ENCODE results near the gene ZNF462.

ZNF462 gene

DNA sequence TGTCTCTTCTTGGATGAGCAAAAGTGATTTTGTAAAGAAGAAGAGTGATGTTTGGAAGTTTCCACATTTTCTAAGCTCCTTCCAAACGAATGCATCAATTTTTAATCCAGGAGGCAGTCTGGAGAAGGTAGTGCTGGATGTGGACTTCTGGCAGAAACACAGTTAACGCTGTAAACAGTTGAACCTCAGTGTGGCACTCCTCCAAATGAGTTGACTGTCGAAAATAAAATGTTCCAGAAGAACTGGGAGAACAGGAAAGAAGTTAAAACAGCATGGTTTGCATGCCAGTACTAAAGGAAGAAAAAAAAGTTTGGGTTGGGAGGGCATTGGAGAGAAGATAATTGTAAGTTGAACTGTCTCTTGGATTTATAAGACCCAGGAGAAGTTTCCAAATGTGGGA, 6.5 kb downstream of the ZNF462 start:
- no peak for DNase-seq

DNA sequence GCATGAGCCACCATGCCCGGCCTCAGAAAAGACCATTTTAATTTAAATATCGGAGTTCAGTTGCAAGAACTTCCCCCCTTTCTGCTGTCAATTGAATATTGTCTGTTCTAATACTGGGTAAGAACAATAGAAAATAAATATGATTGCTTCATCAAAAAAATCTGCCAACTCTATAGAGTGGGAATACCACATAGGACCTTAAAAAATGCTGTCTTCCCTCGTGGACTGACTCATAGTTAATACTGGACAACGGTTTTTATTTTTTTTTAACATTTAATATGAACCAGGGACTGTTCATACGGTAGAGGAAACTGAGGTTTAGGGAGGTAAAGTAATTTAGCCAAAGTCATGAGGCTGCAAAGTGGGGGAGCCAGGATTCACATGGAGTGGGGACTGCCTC, 9.7 kb downstream of the ZNF462 start:
- no peak for DNase-seq
- TF ChIP-seq POLR2A (IDR thresholded peaks at IDR 0.05; ENCODE audit: low read length), result no peak
- no peak for TF ChIP-seq GATA1 (IDR thresholded peaks at IDR 0.05; ENCODE audit: low read depth, low read length)

More for the DNA sequence above, 6.5 kb downstream of the ZNF462 start:
- no peak for TF ChIP-seq GATA1 (IDR thresholded peaks at IDR 0.05; ENCODE audit: low read depth, low read length)
- TF ChIP-seq POLR2A (IDR thresholded peaks at IDR 0.05; ENCODE audit: low read length), result no peak

DNA sequence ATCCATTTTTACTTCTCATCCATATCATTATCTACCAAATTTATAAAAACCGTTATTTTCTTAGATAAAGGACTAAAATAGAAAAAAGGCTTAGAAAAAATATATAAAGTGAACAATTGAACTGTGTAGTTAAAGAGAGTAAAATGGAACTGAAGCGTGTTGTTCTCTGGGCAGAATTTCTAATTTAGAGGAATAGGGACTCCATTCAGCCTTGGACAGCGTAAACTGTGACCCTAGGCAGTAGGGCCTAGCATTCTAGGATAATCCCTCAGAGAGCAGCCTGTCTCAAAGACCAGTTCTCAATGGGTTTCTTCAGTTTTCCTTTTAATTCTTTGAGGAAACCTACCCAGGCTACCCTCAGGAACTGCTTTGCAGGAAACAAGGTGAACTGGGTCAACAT, 11.1 kb downstream of the ZNF462 start:
- TF ChIP-seq GATA1 (IDR thresholded peaks at IDR 0.05; ENCODE audit: low read depth, low read length) (no peak), POLR2A (IDR thresholded peaks at IDR 0.05; ENCODE audit: low read length) (no peak)
- no peak for DNase-seq

DNA sequence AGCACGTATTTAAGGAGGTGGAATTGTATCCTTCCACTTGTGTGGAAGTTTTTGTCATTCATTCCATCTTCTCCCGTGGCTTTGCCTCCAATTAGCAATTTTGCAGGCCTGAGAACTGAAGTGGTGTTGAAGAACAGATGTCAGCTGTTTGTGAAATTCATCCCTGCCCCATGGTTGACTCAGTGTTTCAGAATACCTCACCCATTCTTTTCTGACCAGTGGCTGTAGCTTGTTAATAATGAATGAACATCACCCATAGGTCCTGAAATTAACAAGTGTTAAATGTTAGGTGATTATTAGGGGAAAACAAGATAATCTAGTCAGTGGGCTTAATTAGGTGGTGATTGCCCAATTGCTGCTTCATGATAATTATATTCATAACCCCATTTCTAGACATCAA, 11.7 kb downstream of the ZNF462 start:
- no peak for TF ChIP-seq POLR2A (IDR thresholded peaks at IDR 0.05; ENCODE audit: low read length)
- no peak for TF ChIP-seq GATA1 (IDR thresholded peaks at IDR 0.05; ENCODE audit: low read depth, low read length)
- DNase-seq, result no peak

DNA sequence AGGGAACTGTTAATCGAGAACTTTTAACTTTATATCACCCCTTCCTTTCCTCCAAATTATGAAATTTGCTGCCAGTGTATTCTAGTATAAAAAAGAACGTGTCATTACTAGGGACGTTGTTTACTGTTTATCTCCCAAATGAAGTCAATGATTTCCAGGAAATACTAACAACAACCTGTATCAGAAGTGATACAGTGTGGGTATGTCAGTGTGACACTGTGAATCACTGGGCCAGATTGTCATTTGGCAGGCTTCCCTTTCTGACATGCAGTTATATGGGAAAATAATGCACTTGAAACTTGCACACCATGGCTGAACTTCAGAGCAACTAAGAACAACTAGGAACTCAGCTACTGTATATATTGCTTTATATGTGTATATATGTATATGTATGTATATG, 12.6 kb downstream of the ZNF462 start:
- no peak for TF ChIP-seq POLR2A (IDR thresholded peaks at IDR 0.05; ENCODE audit: low read length)
- no peak for TF ChIP-seq GATA1 (IDR thresholded peaks at IDR 0.05; ENCODE audit: low read depth, low read length)
- no peak for DNase-seq

DNA sequence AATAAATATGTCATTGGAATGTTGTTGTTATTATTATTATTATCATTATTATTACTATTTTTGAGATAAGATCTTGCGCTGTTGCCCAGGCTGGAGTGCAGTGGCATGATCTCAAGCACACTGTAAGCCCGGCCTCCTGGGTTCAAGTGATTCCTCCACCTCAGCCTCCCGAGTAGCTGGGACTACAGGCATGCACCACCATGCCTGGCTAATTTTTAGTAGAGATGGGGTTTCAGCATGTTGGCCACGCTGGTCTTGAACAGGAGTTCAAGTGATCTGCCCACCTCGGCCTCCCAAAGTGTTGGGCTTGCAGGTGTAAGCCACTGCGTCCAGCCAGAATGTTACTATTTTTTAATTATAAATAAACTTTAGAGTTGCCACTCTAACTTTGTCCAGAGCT, 14.4 kb downstream of the ZNF462 start:
- DNase-seq, result no peak
- no peak for TF ChIP-seq POLR2A (IDR thresholded peaks at IDR 0.05; ENCODE audit: low read length)
- TF ChIP-seq GATA1 (IDR thresholded peaks at IDR 0.05; ENCODE audit: low read depth, low read length), result no peak

DNA sequence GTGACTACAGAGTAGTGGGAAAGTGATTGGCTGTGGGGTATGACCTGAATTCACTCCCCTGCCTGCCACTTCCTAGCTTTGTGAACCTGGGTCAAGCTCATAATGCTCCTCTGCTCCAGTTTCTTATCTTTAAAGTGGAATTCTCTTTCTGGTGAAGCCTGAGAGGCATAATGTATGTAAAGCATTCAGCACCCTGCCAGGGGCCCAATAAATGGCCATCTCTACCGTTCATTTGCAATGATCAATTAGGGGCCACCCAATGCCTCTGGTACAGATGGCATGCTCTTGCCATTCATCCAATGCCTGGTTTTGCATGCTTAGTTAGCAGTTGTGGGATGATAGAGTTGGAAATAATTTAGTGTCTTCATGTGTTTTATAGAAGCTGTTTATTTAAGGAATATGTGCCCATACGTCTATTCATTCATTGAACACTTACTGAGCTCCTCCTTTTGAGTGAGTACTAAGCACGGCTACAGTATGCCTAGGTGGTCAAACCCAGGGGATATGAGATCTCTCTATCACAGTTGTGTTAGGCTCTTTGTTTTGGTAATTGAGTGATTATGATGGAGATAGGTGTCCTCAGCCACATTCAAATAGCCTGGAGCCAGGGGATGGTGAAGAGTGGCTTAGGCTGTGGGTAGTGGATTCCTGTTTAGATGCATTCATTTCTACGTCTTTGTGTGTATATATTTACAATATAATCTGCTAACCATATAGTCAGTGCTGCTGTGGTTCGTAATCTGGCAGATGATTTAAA, 15.3 kb downstream of the ZNF462 start:
- DNase-seq, result no peak
- TF ChIP-seq POLR2A (IDR thresholded peaks at IDR 0.05; ENCODE audit: low read length), result no peak
- no peak for TF ChIP-seq GATA1 (IDR thresholded peaks at IDR 0.05; ENCODE audit: low read depth, low read length)

DNA sequence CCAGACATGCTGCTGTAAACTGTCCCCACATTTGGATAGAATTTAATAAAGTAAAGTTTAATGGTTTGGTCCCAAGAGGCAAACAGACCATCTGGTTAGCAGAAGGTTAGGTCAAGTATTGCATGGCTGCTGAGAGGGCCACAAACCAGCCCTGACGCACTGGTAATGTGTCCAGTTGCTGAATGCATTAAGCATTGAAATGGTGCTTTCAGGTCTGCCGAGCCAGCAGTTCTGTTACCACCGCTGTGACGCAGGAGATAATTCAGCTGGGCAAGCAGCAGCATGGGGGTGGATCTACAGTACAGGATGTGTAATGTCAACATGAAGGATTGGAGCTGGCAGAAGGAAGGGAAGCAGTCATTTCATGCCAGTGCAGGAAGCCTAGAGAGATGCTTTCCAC, 16.0 kb downstream of the ZNF462 start:
- no peak for TF ChIP-seq GATA1 (IDR thresholded peaks at IDR 0.05; ENCODE audit: low read depth, low read length)
- DNase-seq, result no peak

DNA sequence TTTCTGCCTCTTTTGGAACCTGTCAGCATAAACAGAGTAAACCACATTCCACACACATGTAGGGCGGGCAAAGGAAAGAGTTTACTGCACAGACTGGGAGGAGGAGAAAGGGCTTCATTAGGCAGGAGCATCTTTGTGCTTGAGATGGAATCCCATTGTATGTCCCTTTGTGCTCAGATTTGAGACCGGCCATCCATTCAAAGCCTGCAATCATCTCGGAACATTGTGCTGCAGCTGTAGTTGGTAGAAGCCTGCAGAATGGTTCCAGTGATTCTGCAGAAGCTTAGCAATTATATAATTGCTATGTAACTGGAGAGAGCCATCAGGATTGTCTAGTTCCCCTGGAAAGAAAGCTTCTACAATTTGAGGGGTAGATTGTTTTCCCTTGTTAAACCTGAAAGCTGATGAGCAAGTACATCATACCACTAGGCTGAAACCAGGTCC, 16.5 kb downstream of the ZNF462 start:
- TF ChIP-seq GATA1 (IDR thresholded peaks at IDR 0.05; ENCODE audit: low read depth, low read length), result no peak
- no peak for TF ChIP-seq POLR2A (IDR thresholded peaks at IDR 0.05; ENCODE audit: low read length)
- DNase-seq, result no peak

DNA sequence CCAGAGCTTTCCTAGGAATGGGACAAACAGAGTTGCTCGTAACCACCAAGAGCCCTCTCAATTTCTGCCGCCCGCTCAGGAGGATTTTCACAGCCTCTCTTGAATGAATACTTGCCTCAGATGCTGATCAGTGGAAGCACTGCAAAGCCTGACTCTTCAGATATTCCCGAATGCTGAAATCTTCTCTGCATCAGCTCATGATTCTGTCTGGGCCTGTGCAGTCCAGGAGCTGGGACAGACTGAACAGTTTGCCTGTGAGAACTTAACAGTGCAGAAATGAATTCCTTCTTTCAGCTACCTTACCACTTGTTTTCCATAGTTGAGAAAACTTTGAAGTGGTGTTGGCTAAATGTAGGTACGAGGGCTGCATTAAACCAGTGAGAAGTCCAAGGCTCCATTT, 17.1 kb downstream of the ZNF462 start:
- DNase-seq, result no peak
- TF ChIP-seq GATA1 (IDR thresholded peaks at IDR 0.05; ENCODE audit: low read depth, low read length) (no peak), POLR2A (IDR thresholded peaks at IDR 0.05; ENCODE audit: low read length) (no peak)

DNA sequence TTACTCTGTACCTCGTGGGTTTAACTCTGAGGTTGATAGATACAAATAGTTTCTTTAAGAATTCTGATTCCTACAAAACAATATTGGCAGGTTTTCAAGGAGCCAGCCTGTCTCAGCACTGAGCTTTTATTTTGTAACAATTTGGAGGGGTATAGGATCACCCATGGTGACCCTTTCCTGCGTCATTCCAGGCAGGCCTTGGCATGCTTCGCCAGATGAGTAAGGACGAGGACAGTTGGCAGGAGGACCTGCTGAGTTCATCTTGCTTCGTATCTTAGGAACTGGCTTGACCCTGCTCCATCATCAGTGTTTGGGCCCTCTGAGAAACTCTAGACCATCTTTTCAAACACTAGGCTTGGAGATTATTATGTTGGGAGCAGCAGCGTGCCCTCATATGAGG, 17.9 kb downstream of the ZNF462 start:
- TF ChIP-seq GATA1 (IDR thresholded peaks at IDR 0.05; ENCODE audit: low read depth, low read length) (no peak), POLR2A (IDR thresholded peaks at IDR 0.05; ENCODE audit: low read length) (no peak)
- no peak for DNase-seq

DNA sequence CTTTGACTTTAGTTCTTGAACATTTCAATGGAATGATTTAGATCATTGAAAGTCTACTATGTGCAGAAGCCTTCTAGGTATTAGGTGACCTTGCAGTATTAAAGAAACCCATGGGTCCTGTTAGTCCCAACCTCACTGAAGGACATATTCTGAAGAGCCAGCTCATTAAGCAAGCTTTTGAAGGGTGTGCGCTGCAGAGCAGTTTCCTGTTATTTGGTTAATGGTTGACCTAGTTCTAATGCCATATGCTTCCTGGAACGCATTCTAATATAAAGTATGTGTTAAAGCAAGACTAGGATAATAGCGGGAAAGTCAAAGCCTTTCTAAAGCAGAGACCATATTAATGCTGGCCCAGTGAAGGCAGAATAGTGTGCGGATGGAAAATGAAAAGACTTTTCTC, 20.1 kb downstream of the ZNF462 start:
- no peak for TF ChIP-seq POLR2A (IDR thresholded peaks at IDR 0.05; ENCODE audit: low read length)
- TF ChIP-seq GATA1 (IDR thresholded peaks at IDR 0.05; ENCODE audit: low read depth, low read length), result no peak
- no peak for DNase-seq

DNA sequence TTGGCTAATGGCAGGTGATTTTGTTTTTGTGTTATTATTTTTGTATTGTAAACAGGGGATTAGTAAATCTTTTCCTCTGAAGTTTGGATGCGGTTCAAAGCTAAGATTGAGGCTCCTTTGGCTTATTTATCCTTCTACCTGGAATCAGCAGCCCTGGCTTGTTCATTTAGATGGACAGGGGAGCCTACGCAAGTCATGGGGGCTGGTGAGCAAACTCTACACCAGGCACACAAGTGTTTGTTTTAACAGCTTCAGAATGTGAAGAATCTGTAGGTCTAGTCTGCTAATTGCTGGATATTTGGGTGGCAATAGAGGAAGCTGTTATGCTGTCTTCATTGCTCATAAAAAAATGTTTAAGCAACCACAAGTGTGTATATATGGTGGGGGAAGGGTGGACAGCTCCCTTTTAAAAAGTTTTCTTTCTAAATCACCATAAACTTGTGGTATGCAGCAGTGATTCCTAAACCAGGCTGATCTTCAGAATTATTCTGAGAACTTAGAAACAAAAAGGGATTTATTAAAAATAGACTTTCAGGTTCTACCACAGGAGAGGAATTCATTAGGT, 20.7 kb downstream of the ZNF462 start:
- no peak for TF ChIP-seq POLR2A (IDR thresholded peaks at IDR 0.05; ENCODE audit: low read length)
- no peak for TF ChIP-seq GATA1 (IDR thresholded peaks at IDR 0.05; ENCODE audit: low read depth, low read length)
- DNase-seq, result no peak

DNA sequence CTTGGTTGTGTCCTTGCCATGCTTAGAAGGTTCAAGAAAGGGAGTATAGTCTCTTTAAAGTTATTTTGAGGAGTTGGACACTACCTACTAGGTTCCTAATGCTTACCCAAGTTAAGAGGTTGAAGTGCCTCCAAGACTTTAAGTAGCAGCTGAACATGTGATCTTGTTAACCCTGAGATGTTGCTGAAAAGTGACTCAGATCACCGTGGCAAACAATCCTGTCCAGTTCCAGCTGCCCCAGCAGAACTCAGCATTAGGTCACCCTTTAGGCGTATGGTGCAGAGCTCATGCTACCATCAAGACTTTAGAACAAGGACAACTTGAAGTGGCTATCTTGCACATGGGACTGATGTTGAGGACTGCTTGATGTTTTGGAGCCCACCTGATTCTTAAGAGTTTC, 22.5 kb downstream of the ZNF462 start:
- DNase-seq, result no peak
- no peak for TF ChIP-seq GATA1 (IDR thresholded peaks at IDR 0.05; ENCODE audit: low read depth, low read length)
- TF ChIP-seq POLR2A (IDR thresholded peaks at IDR 0.05; ENCODE audit: low read length), result no peak

Data from erythroblast (primary cell).